AG08395 (cell line): Measurements from ENCODE around the gene KLF15.
A peak's percentile ranks its signal among the peaks of the same experiment; 100 is the strongest.

ENCODE experiments used
- DNase-seq: peaks from one replicate; pipeline ENCODE4 v3.0.0; 2012; ENCODE audit warnings: mixed read lengths, low spot score

The KLF15 gene

DNA sequence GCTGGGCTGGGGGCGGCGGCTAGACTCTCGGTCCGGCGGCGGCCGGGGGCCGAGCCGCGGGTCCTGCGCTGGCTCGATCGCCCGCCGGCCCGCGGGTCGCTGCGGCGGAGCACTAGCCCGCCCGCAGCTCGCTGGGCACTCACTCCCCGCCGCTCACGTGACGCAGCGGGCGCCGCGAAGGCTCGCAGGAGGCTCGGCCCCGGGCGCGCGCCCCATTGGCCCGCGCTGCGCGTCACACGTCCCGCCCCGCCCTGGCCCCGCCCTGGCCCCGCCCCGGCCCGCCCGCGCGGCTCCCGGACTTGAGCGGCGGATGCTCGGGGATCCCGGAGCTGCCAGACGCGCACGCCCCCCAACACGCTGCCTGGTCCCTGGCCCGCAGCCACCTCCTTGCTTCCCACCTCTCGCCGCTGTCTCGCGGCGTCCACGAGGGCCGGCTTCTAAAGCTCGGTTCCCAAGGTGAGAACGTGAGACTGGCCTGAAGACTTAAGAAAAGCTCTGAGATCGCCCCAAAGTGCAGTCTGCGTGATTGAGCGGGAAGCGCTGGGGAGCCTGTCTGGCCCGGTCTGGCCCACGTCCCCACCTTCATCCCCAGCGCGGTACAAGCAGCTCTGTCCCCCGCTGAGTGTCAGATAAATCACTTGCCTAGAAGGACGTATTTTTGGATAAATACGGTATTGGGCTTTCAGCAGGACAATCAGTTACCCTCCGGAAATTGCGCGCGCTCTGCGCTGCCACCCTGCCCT lies at the start of gene KLF15:
KLF15 (minus strand) TSS at position 114 of the 743 bp plus-strand sequence. CDS start 4,486 bp downstream, outside the sequence.
- peak; percentile 93 for DNase-seq

DNA sequence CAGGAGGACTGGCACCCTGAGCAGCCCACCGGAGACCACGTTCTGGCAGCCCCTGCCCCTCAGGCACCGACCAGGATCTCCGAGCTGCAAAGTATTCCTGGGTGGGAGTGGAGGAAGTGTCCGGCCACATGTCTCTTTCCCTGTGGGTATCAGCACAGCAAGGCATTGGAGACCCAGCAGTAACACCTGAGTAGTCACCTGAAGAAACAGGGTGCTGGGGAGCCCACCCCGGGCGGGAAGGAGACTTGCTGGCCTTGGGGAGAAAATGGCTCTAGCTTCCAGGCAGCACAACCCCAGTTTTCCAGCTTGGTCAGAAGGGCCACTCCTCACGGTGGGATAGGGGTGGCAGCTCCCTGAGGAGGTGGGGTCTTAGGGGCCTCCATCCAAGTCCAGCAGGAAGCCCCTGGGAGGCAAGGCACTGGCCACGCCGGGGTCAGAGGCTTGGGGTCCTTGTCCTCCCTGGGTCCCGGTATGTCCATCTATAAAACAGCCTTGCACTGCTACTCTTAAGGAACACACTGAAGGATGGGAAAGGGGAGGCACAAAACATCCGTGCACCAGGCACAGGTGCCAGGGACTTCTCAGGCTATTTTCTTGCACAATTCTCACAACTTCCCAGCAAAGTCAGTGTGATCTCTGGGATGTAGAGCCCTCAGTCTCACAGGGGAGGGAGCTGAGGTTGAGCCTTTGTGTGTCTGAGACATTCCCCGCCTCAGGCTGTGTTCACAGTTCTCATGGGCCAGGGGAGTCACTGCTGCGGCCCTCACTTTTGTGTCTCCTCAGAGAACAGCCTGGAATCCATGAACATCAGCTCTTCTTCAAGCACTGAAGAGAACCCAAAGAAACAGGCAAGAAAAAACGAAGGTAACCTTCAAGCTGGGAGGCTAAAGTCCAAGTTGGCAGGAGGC lies 49.4 kb upstream of the KLF15 start:
- DNase-seq = no peak

DNA sequence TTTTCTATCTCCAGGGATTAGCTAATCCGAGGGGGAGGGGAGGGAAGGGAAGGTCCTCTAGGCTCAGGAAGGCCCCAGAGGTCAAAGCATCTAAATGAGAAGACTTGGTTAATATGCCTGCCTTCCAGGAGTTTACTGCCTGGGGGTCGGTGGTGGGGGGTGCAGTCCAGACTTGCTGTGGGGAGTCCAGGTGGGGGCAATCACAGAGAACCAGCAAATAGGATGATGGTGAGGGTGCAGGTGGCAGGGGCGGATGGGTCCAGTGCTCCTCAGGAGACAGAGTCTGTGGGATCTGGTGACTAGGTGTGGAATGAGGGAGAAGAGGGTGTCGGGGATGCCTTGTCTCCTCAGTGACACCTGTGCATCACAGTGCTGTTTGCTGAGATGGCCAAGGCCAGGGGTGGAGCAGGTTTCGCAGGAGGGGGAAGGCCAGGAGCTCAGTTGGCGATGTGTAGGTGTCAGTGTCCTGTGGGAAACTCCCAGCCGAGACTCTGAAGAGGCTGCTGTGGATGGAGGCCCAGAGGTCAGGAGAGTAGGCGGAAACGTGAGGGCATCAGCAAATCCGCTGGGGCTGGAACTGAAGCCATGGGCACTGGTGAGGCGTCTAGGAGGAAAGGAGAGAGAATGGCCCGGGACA lies 45.6 kb upstream of the KLF15 start:
- DNase-seq = no peak

DNA sequence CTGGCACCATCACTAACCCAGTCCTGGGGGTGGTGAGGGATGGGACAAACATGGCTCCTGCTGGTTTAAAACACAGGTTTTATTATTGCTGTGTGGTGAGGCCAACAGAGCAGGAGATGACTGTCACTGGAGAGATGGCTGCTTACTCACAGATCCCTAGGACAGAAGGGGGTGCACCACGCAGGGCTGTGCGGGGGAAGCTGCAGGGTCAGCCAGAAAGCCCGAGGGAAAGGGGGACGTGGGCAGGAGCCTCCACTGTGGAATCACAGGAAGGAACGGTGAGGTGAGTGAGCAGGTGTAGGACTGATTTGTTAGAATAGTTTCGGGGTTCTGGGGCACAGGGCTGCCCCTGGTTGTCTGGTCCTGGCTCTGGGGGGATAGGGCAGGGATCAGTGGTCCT lies 45.0 kb upstream of the KLF15 start:
- no peak for DNase-seq

DNA sequence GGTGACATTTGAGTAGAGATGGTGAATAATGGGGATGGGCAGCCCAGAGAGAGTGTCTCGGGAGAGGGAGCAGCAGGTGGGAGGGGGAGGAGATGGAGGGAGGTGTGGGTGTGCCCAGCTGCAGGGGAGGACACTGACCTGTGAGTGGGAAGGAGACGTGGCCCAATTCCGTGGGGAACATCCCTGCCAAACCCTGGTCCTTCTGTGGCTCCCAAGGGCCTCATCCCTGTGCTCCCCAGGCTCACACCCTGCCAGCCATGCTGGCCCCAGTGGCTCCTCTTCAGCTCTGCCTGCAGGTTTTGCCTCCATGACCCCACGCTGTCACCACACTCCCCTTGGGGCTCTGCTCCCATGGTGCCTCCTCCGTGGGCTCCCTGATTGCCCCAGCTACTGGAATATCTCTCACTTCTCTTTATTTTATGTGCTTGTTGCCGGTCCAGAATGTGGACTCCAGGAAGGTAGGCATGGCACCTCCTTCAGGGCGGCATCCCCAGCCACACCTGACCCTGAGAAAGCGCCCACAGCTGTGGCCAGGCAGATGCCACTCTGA lies 44.5 kb upstream of the KLF15 start:
- no peak for DNase-seq

DNA sequence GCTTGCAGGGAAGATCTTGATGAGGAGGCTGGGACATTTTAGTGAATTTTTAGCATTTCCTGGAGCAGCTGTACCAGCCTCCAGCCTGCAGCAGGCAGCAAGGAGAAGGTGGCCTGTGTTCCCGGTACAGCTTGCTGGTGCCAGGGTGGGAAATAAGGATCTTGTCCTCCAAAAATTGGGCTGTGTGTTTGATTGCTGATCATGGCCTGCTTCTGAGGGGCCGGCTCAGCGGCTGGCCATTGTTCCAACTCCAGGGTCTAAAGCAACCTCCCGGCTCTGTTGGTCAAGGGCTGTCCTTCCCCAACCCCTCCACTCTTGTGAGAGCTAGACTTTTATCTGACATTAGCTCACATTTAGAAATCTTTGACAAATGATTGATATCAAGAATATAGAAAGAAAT lies 42.5 kb upstream of the KLF15 start:
- no peak for DNase-seq

DNA sequence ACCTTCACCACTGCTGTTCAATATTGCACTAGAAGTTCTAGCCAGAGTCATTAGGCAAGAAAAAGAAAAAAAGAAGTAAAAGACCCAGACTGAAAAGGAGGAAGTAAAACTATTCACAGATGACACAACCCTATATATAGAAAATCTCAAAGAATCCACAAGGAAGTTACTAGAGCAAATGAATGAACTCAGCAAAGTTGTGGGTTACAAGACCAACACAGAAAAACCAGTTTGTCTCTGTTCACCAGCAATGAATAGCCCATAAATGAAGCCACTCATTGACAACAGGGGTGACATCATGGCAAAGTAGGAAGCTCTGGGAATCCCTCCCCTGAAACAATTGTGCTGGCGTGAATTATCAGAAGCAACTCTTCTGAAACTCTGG lies 42.1 kb upstream of the KLF15 start:
- DNase-seq = no peak

DNA sequence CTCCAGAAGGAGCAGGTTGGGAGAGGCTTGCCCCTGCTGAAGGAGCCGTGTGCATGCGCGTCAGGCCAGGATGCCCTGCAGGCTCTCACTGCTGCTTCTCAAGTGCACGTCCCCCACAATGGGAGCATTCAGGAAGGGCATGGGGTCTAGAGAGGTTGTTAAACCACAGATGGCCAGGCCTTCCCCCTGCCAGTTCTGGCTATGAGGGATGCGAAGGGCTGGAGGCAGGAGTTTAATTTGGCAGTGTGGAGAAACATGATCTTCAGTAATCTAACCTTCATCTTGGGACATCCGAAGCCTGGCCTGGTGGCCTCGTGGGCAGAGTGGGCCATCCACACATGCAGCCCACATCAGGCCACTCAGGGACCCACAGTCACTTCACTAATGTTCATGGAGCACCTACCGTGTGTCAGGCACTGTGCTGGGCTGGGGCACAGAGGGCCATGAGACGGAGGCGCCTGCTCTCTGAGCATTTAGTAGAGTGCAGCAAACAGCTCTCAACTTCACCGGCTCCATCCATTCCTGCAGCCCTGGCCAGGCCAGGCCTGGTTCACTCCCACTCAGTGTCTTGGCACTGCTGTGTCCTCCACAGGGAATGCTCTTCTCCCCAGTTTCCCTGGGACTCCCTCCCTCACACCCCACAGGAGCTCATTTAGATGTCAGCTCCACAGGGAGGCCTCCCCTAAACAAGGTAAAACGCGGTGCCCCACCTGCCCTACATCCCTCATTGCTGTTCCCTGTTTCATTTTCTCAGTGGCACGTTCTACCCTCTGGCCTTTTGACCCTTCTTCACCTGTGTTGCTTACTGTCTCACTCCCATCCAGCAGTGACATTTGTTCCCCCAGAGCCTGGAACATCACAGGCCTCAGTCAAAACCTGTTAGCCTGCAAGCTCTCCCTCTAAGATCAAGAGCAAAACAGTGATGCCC lies 41.5 kb upstream of the KLF15 start:
- no peak for DNase-seq

DNA sequence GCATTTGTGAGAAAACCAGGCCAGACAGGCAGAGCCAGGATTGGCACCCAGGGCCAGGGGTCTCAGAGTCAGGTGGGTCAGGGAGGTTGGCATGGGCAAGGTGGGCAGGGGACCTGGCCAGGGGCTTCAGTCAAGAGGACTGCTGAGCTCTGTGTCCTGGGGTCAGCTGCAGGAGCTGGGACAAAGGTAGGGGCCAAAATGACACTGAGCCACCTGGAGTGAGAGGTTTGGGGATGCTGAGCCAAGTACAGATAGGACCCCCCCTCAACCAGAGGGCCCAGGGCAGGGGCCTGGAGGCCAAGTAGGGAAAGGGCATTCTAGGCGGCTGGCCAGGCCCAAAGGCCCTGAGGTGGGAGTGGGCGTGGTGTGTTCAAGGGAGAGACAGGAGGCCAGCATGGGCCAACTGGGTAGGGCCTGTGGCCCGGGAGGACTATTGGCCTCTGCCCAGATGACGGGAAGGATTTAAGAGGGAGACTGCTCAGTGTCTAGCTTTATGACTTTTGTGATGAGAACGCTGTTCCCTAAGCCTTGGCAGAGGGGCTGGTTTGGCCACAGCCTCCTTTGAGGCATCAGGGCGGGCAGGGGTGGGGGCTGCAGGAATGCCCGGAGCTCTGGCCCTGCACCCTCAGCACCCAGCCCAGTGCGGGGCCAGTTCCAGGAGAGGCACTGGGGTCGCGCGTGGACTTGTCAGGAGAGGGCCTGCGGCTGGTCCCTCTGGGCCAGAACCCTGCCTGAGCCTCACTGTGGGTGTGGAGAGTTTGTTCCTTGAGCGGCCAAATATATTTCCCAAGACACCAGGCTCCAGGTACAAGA lies 40.6 kb upstream of the KLF15 start:
- DNase-seq = no peak

DNA sequence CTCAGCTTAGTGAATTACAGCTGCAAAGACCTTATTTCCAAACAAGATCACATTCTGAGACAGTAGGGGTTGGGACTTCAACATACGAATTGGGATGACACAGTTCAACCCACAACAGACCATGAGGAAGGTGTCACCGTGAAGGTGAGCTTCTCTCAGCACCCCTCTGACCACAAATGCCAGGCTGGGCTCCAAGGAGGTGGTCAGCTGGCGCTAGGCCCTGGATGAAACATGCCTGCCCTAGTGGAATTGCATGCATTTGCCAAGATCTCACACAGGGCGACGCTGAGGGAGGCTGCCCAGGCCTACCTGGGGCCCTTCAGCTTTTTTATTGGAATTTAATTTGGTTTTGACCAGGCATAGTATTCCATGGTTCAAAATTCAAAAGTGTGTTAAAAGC lies 39.3 kb upstream of the KLF15 start:
- DNase-seq = no peak

DNA sequence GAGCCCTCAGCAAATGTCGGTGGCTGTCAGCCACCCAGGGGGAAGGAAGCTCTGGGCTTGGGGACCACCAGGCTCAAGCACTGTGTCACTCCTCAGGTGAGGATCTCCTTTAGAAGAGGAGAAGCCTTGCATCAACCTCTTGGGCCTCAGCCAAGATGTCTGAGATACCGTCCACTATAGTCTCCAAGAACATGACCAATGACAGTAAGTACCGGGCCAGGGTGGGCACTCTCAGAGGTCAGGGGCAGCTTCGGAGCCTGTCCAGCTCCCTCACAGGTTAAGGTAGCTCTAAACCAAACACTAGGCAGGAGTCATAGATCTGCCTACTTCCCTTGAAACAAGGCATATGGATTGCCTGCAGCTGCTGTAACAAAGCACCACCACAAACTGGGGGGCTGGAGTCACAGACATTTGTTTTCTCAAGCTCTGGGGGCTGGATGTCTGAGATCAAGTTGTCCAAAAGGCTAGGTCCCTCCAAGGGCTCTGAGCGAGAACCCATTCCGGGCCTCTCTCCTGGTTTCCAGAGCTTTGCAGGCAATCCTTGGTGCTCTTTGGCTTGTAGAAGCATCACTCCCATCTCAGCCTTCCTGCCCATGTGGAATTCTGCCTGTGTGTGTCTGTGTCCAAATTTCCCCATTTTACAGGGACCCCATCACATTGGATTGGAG lies 38.8 kb upstream of the KLF15 start:
- no peak for DNase-seq

DNA sequence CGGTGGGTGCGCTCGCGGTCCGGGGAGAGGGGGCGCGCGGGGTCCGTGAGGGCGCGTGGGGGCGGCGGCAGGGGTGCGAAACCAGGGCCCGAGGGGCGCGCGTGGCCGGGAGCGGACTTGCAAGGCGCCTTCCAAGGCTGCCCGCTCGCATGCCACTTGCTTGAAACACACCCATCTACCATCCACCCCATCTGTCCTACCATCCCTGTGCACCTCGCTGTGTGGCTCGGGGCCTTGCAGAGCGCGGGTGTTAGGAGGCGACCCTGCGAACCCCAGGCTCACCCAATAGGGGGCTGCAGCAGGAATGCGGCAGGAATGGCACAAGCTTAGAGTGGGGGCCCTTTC lies 37.7 kb upstream of the KLF15 start:
- DNase-seq = no peak

DNA sequence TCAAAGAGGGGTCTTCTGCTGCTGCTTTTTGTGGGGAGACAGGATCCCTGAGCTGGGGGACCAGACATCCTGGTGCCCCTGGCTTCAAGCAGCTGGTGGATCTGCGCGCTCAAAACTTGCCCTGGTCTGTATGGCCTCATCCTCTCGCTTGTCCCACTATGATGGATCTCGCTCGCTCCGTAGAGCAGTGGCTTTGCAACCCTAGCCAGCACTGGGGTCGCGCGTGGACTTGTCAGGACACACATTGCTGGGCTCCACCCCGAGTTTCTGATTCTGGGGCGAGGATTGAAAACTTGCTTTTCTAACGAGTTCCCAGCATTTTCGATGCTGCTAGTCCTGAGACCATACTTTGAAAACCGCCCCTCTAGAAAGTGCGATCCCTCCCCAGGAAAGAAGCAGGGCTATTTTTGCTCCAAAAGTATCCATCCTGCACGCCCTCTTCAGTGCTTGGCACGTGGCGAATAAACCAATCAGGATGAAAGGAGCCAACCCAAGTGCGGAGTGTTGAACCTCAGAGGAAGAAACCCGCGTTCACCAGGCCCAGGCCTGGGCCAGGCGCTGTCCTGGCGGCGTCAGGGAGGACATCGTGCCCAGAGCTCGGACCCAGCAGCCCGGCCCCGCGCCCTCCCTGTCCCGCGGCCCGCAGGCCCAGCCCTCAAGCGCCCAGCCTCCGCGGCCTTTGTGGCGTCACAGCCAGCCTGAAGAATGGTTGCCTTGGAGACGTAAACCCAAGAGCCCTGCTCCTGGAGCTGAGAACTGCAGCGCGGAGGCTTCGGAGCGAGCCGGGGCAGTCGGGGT lies 37.2 kb upstream of the KLF15 start, which contains the start of gene CFAP100:
CFAP100 (plus strand) TSS at position 731 of the 798 bp plus-strand sequence. CDS start 1,092 bp downstream, outside the sequence.
- peak; percentile 27 for DNase-seq

DNA sequence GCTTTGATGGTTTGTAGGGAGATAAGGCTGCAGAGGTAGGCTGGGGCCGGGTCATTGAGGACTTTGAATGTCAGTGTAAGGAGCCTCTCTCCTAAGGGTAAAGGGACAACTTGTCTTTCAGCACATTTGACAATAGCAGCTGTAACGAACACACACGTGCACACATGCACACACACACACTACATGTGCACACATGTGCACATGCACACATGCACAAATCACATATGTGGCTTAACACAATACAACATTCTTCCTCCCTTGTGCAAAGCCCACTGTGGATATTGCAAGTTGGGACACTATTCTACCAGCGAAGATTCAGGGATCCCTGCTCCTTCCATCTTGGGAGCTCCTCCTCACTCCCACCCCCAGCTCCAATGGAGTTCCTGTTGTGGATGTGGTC lies 36.4 kb upstream of the KLF15 start:
- no peak for DNase-seq

DNA sequence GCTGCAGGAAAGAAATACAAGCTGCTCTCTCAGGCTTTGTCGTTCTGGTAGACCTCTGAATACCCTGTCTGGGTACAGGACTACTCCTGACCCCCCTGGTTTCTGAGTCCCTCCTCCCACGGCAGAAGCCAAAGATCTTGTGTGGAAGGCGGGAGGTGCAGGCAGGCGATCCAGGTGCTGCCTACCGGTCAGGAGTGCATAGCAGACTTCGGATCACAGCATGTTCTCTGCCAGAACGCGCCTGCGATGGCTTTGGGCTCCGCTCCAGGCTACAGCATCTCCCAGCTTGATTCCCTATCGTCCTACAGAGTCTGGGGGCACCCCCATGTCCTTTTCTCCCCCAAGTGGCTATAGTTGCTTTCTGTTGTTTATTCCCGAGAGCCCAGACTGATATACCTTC lies 35.0 kb upstream of the KLF15 start:
- no peak for DNase-seq

DNA sequence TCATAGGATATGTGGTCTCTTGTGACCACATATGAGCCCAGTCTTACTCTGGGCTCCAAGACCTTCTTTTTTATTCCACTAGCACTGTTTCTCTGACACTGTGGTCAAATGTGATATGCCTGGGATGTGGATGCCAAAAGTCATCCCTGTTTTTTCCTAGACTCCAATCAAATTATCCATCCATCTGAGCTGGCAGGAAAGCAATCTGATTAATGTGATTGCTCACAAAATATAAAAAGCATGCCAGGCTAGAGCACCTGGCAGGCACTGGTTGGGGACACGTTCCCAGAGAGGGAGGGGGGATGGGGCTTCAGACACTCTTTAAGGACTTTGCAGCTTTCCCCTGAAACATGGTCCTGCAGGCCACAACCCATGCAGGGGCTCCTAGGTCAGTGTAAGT lies 34.4 kb upstream of the KLF15 start:
- DNase-seq = no peak

DNA sequence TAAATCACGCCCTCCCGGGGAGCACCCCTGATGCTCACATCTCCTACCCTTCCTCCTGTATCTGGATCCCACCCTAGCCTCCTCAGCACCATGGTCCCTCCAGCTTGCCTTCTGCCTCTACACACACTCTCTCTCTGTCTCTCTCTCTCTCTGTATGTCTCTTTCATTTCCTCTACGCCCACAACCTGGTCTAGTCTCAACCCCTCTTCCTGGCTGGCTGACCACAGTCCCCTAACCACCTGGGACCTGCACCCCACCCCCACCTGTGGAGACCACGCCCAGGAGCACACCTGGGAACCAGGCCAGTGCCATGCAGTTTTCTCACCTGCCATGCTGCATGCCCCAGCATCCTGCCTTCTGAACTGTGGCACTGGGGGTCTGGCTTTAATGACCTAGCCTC lies 33.5 kb upstream of the KLF15 start:
- DNase-seq = no peak

DNA sequence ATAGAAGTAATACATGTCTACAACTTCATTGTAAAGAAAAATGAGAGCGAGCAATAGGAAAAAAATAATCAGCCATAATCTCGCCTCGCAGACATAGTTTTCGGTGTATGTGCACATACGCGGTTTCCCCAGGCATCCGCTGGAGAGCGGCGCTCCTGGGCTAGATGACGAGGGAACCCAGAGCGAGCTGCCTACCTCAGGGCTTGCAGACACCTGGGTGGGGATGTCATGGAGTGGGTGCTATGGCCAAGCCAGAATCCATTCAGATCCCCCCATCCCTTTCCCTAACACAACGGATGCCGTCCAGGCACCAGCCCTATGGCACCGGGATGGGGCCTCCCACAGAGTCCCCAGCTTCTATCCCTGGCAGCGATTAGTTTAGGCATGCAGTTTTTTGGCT lies 33.0 kb upstream of the KLF15 start:
- no peak for DNase-seq

DNA sequence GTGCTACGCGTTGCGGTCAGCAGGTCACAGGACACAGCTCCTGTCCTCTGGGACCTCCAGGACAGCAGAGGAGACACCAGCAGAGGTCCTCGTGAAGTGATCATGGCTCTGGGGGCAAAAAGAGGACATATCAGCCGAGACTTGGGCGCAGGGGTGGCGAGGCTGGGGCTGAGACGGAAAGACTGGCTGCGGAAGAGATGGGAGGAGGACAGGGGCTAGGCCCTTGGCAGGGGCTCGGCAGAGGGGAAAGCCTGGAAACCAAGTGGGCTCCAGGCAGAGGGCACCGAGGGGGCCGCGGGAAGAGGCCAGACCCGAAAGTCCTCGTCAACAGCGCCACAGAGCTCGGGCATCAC lies 32.6 kb upstream of the KLF15 start:
- no peak for DNase-seq
